GM12878 (cell line): ENCODE data around the gene CROCC. TPM values are rescaled to one million over a fixed set of nuclear protein-coding genes. Genes with fewer than 3 reads are reported as not detected.

Source experiments
- ATAC-seq: fragments of 200-7000 bp; cut with Tn5 transposase; 3 replicates; pipeline ENCODE4 v1.9.1; 2020; ENCODE audit warnings: mild to moderate bottlenecking, moderate library complexity
- BruUV-seq: library from RNA; stranded (reverse); fragments of 400-500 nt; replicated peaks from 2 replicates; lab custom pipeline; 2021; lab: Mats Ljungman, UMichigan
- CTCF ChIA-PET: fragments of 300-600 bp; sonication (Branson Sonifier 250); formaldehyde crosslinking; extraction: SDS; loops from one replicate; lab custom pipeline; 2021; ENCODE audit warnings: inconsistent platforms; lab: Yijun Ruan, JAX
- POLR2A ChIA-PET: fragments of 350-600 bp; formaldehyde crosslinking; extraction: SDS; loops from one replicate; lab custom pipeline; 2021; ENCODE audit warnings: inconsistent platforms; lab: Charles Lee
- RAD21 ChIA-PET: fragments of 300-600 bp; sonication (Branson Sonifier 250); formaldehyde crosslinking; loops from one replicate; lab custom pipeline; 2023; ENCODE audit warnings: antibody characterized with exemption; ENCODE audit not compliant: unreplicated experiment; lab: Charles Lee
- SMC1A ChIA-PET: fragments of 300-600 bp; sonication (Branson Sonifier 250); formaldehyde crosslinking; loops from one replicate; lab custom pipeline; 2023; ENCODE audit not compliant: unreplicated experiment, uncharacterized antibody; lab: Charles Lee
- DNase-seq: peaks from one replicate; pipeline ENCODE4 v3.0.0-alpha.2; 2011; ENCODE audit warnings: low read depth, low spot score
- FAIRE-seq: peaks from 3 replicates; lab custom pipeline; 2011; peaks lifted over from hg19 to GRCh38; lab: Jason Lieb, UNC
- H2AFZ ChIP-seq: 2 replicates; pipeline ENCODE4 v1.6.0; 2011; ENCODE audit warnings: low read depth, low read length, control low read depth; ENCODE audit not compliant: control insufficient read depth
- H3K27ac ChIP-seq: 2 replicates; pipeline ENCODE4 v1.5.1; 2011; ENCODE audit warnings: control low read depth; ENCODE audit not compliant: control insufficient read depth, insufficient read depth
- H3K27me3 ChIP-seq, 2 experiments: replicated peaks in 1 of 2; 2 replicates each; pipeline versions ENCODE4 v1.6.0 to v1.6.1; 2011; ENCODE audit warnings: low read length in 1 of 2; ENCODE audit not compliant: control insufficient read depth in 2 of 2, insufficient read depth in 2 of 2
- H3K36me3 ChIP-seq, 2 experiments: 2 replicates each; pipeline ENCODE4 v1.5.1; 2011; ENCODE audit warnings: low read length in 1 of 2; ENCODE audit not compliant: control insufficient read depth in 2 of 2, insufficient read depth in 2 of 2
- H3K4me1 ChIP-seq: 2 replicates; pipeline ENCODE4 v1.6.1; 2011; ENCODE audit warnings: mild to moderate bottlenecking, low read length, moderate library complexity, mixed read lengths; ENCODE audit not compliant: control insufficient read depth, insufficient read depth
- H3K4me2 ChIP-seq: 2 replicates; pipeline ENCODE4 v1.6.0; 2011; ENCODE audit warnings: control low read depth; ENCODE audit not compliant: control insufficient read depth, insufficient read depth
- H3K4me3 ChIP-seq: fragments of 200-600 bp; sonication (generic); 2 replicates; pipeline ENCODE4 v1.5.1; 2016
- H3K79me2 ChIP-seq: 2 replicates; pipeline ENCODE4 v1.6.0; 2011; ENCODE audit warnings: low read length; ENCODE audit not compliant: control insufficient read depth, insufficient read depth
- H3K9ac ChIP-seq: 2 replicates; pipeline ENCODE4 v1.8.0; 2011; ENCODE audit warnings: low read length, control low read depth, mixed read lengths; ENCODE audit not compliant: control insufficient read depth, insufficient read depth
- H3K9me3 ChIP-seq: replicated peaks from 3 replicates; pipeline ENCODE4 v1.5.1; 2011; ENCODE audit warnings: mild to moderate bottlenecking, low read length; ENCODE audit not compliant: control insufficient read depth, insufficient read depth
- H4K20me1 ChIP-seq: 2 replicates; pipeline ENCODE4 v1.6.0; 2011; ENCODE audit not compliant: control insufficient read depth, insufficient read depth
- CREM ChIP-seq: IDR thresholded peaks from 2 replicates; pipeline ENCODE4 v1.6.1; 2014; ENCODE audit warnings: antibody characterized with exemption, low read depth
- ETV6 ChIP-seq, 2 experiments: fragments of 450-650 bp in 1 of 2; IDR thresholded peaks in 1 of 2; conservative IDR thresholded peaks in 1 of 2; 2 replicates each; pipeline ENCODE4 v1.6.1; 2014; ENCODE audit warnings: antibody characterized with exemption in 1 of 2, borderline replicate concordance in 1 of 2, low read depth in 1 of 2, mild to moderate bottlenecking in 1 of 2, moderate library complexity in 1 of 2
- KLF5 ChIP-seq: fragments of 450-650 bp; IDR thresholded peaks from 2 replicates; pipeline ENCODE4 v1.6.1; 2014; ENCODE audit warnings: mild to moderate bottlenecking; ENCODE audit not compliant: partially characterized antibody
- LARP7 ChIP-seq: fragments of 450-650 bp; IDR thresholded peaks from 2 replicates; pipeline ENCODE4 v1.6.1; 2017; ENCODE audit warnings: mild to moderate bottlenecking
- MTA3 ChIP-seq: IDR thresholded peaks from 2 replicates; pipeline ENCODE4 v1.6.1; 2012; ENCODE audit warnings: low read length, inconsistent platforms, borderline replicate concordance
- RCOR1 ChIP-seq: conservative IDR thresholded peaks from 2 replicates; pipeline ENCODE4 v1.6.1; 2012; ENCODE audit warnings: low read depth, low read length, improper control_type of control experiment
- ZBTB4 ChIP-seq: fragments of 450-650 bp; formaldehyde crosslinking; IDR thresholded peaks from 2 replicates; pipeline ENCODE4 v1.4.0; 2022; ENCODE audit warnings: mild to moderate bottlenecking, moderate library complexity
- ZBTB40 ChIP-seq: fragments of 450-650 bp; IDR thresholded peaks from 2 replicates; pipeline ENCODE4 v1.6.1; 2016; ENCODE audit warnings: mild to moderate bottlenecking, moderate library complexity, borderline replicate concordance
- ZNF207 ChIP-seq: fragments of 450-650 bp; IDR thresholded peaks from 2 replicates; pipeline ENCODE4 v1.6.1; 2014; ENCODE audit warnings: antibody characterized with exemption, mild to moderate bottlenecking, borderline replicate concordance
- WGBS: methylation state at CpG from one replicate; pipeline ENCODE4 v1.1.6; 2016; ENCODE audit warnings: low lambda C conversion rate; ENCODE audit not compliant: insufficient replicate concordance, insufficient coverage; ENCODE audit errors: missing lambda C conversion rate; 5-methylcytosine and 5-hydroxymethylcytosine counted together
- in situ Hi-C: fragments of 300-500 bp; cut with MboI; formaldehyde crosslinking; loops from 9 replicates; pipeline ENCODE4 v1.14.3; 2018; ENCODE audit warnings: mixed read lengths
- intact Hi-C: fragments of 100-400 bp; cut with micrococcal nuclease; formaldehyde crosslinking; loops from one replicate; pipeline ENCODE4 v1.14.2; 2022; ENCODE audit not compliant: unreplicated experiment
- polyA plus RNA-seq, 11 experiments: library from polyadenylated mRNA; depleted of rRNA in 4 of 11; unstranded in 6 of 11; stranded (reverse) in 5 of 11; fragments of >200 nt; fragmentation: Nextera tagmentation in 4 of 11; fragmentation: Illumina TruSeq in 1 of 11; extraction: Ambion mirVana in 4 of 11; extraction: Trizol in 1 of 11; gene quantifications; 1 replicate in 1 of 11; 2 replicates in 10 of 11; pipeline versions ENCODE4 v1.2.1 to v1.2.3, GENCODE V29; 2011 to 2016; ENCODE audit warnings: inconsistent platforms in 2 of 11, missing spikeins in 2 of 11, low read depth in 1 of 11
- total RNA-seq, 4 experiments: library from RNA; depleted of rRNA in 3 of 4; stranded (reverse); fragments of >200 nt in 3 of 4; fragmentation: Illumina TruSeq in 1 of 4; extraction: Trizol in 1 of 4; gene quantifications; 2 replicates each; pipeline versions ENCODE4 v1.2.1 to v1.2.3, GENCODE V29; 2013 to 2021
- TF ChIP-seq, protein P1 (sequence below): fragments of 450-650 bp; IDR thresholded peaks from 2 replicates; pipeline ENCODE4 v1.6.1; 2017; ENCODE audit warnings: mild to moderate bottlenecking

CROCC gene
- total and polyA plus RNA-seq, 10 of the 15 experiments (the other 5 are each of a cell fraction or from before 2014, with no cell fraction given) = 0.04 to 5.5 (median 2.3) TPM

- TF ChIP-seq, protein P1, sequence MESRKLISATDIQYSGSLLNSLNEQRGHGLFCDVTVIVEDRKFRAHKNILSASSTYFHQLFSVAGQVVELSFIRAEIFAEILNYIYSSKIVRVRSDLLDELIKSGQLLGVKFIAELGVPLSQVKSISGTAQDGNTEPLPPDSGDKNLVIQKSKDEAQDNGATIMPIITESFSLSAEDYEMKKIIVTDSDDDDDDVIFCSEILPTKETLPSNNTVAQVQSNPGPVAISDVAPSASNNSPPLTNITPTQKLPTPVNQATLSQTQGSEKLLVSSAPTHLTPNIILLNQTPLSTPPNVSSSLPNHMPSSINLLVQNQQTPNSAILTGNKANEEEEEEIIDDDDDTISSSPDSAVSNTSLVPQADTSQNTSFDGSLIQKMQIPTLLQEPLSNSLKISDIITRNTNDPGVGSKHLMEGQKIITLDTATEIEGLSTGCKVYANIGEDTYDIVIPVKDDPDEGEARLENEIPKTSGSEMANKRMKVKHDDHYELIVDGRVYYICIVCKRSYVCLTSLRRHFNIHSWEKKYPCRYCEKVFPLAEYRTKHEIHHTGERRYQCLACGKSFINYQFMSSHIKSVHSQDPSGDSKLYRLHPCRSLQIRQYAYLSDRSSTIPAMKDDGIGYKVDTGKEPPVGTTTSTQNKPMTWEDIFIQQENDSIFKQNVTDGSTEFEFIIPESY = no peak
- TF ChIP-seq MTA3 = no peak
- TF ChIP-seq ZBTB4 (CRISPR knock-in tag) = no peak
These were observed 15.6 kb upstream of the CROCC start (continued) for GRCh38 chr1:16905868-16906702.

- DNase-seq (no peak), FAIRE-seq (no peak), ATAC-seq (no peak)
- Histone ChIP-seq H3K4me1 (peaks cover 10% of the 10 kb centered on the region; the same call in 1 of the 2 replicates), H2AFZ (no peak overlapping the region), H4K20me1 (no peaks in the 10 kb centered on the region), H3K4me2 (no peak overlapping the region), H3K27me3 (no peaks in the 10 kb centered on the region), H3K36me3 (no peaks in the 10 kb centered on the region), H3K79me2 (no peaks in the 10 kb centered on the region), H3K4me3 (no peak overlapping the region), H3K27ac (no peak overlapping the region), H3K9ac (no peak overlapping the region), H3K9me3 (no peaks in the 10 kb centered on the region; the same call in 2 of the 3 replicates)
- WGBS = 48% methylated on average over 4 of the region's 4 CpGs
- ChIA-PET SMC1A (no interaction called here), POLR2A (no interaction called here), CTCF (no interaction called here), RAD21 (no interaction called here)
- intact Hi-C loops = no loop called here
- BruUV-seq = no TSS peak
- in situ Hi-C loops = no loop called here
- no peak for TF ChIP-seq RCOR1
- no peak for TF ChIP-seq ETV6 (conservative IDR thresholded peaks at IDR 0.05 in 1 of 2, IDR thresholded peaks at IDR 0.05 in 1 of 2; ENCODE audit: borderline replicate concordance in 1 of 2, low read depth in 1 of 2)
- no peak for TF ChIP-seq CREM
- TF ChIP-seq ZNF207 = no peak
- TF ChIP-seq ZBTB40 = no peak
- no peak for TF ChIP-seq KLF5
- TF ChIP-seq LARP7 = no peak
These were observed 14.9 kb upstream of the CROCC start for GRCh38 chr1:16906873-16907272.
